NCI-H345 treated with DMSO at 0.1 percent for 48 hours (cell line): ENCODE data around the gene IGSF5.
A peak's percentile ranks its signal among the peaks of the same experiment; 100 is the strongest.
"Not testable (repeated sequence)": the region's sequence is repeated elsewhere in the genome, so short reads cannot be mapped to it uniquely, and the experiment has no call there.

Source experiments
- DNase-seq: peaks from one replicate; lab custom pipeline; 2025; ENCODE audit not compliant: unreplicated experiment; lab: John Stamatoyannopoulos, UW

IGSF5 gene

DNA sequence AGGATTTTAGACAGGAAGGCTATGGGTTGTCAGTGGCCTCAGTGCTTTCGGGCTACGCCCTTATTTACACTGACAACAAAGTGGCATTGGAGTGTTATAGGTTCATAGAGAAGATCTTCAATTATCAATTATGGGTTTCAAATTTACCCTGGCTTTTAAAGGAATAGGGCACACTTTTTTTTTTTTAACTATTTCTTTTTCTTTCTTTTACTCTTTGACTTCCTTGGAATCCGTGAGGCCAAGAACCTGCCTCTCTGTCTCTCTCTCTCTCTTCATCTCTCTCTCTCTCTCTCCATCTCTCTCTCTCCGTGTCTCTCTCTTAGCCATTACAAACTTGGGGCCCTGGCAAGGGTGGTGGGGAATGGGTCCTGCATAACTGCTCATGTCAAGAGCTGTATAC is at the start of gene IGSF5:
IGSF5 (plus strand) TSS at position 301 of the 400 bp plus-strand sequence. CDS start 327 bp downstream, outside the sequence.
- not testable (repeated sequence) for DNase-seq

- DNase-seq = no peak
These were observed 48.8 kb upstream of the IGSF5 start for GRCh38 chr21:39696196-39696595.

DNA sequence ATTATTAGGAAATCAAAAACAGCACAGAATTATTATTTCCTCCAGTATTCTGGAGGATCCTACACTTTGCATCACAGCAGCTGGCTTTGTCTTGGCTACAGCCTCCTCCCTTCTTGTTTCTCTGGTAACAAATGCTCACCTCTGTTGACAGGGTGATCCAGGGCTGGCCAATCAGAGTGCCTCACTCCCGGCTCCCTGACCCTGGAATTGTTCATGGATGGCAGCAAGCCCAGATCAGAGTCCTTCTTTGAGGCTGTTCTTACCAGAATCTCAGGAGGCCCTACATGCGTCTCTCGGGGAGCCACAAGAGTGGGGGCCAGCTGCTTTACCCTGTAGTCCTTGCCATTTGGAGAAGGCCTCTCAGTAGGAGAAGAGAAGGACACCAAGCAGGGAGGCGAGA is 48.4 kb upstream of the IGSF5 start:
- DNase-seq = no peak

DNA sequence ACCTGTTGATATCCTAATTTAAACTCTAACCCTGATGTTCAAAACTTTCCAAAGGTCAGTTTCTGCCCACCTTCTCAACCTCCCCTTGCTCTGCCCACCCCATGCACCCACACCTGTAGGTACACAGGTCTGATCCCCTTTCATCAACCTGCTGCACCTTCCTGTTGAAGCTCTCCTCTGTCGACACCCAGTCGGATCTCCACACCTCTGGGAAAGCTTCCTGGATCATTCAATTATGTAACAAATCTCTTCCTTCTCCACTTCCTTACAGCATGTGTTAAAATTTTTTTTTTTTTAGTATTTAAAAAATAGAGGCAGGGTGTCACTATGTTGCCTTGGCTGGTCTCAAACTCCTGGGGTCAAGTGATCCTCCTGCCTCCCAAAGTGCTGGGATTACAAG is 44.7 kb upstream of the IGSF5 start:
- DNase-seq = no peak

DNA sequence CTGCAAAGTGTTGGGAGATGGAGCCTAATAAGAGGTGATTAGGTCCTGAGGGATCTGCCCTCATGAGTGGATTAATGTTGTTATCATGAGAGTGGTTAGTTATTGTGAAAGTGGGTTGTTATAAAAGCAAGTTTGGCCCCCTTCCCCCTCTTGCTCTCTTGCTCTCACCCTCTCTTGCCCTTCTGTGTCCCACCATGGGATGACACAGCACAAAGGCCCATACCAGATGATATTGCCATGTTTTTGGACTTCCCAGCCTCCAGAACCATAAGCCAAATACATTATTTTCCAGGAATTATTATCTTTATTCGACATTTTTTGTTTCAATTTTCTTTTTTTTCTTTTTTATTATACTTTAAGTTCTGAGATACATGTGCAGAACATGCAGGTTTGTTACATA is 41.4 kb upstream of the IGSF5 start:
- DNase-seq = no peak

GRCh38 chr21:39705849-39706248 is 39.1 kb upstream of the IGSF5 start:
- DNase-seq = no peak

DNA sequence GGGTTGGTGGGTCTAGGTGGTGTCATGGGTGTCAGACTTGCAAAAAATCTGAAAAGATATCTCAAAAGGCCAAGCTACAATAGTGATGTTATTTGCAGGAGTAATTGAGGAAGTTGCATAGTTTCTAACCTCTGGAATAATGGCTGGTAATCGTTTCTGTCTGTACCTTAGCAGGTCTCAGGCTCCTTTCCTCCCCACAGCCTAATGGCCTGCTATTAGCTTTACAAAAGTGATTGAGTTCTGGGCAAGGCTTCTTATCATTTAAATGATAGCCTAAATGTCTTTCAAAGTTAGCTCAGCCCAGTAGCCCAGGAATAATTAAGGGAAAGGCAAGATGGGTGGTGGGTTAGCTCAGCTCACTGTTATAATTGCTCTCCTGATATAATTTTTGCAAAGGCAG is 37.7 kb upstream of the IGSF5 start:
- DNase-seq = no peak

- DNase-seq = no peak
These were observed 34.1 kb upstream of the IGSF5 start for GRCh38 chr21:39710866-39711265.

DNA sequence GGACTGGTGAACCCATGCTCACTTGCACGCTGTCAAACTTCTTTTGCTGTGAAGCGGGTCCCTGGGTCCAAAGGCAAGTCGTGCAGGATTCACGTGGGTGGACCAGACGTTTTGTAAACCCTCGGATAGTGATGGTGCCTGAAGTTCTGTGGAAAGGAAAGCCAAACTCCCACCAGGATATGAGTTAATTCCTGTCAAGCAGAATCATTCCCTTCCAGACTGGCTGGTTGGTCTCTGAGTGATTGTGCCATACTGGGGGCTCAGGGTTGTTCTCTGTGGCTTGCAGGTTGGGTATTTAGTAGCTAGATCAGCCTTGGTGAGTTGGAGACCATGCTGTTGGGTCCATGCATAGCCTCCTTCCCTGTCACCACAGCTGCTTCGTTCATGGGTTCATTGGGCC is 32.7 kb upstream of the IGSF5 start:
- DNase-seq = no peak

- DNase-seq = peak; percentile 46
These were observed 32.0 kb upstream of the IGSF5 start for GRCh38 chr21:39712976-39713375.

DNA sequence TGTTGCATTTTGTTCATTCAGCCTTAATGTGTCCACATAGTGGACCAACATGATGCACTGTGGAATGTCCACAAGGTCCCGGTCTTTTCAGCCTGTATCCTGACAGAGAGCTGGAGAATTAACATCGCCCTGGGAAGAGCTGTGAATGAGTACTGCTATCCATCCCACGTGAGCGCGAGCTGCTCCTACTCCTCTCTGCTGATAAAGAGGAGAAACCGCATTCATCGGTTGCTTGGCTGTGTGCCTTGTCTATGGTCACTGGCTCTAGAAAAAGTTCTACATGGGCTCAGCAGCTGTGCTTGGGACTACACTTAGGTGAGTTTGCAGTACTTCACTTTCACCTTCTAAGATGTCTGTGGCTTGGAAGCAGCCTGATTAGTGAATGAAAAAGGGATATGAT is 31.1 kb upstream of the IGSF5 start:
- DNase-seq = no peak

GRCh38 chr21:39714331-39714730 is 30.7 kb upstream of the IGSF5 start:
- peak; percentile 14 for DNase-seq

DNA sequence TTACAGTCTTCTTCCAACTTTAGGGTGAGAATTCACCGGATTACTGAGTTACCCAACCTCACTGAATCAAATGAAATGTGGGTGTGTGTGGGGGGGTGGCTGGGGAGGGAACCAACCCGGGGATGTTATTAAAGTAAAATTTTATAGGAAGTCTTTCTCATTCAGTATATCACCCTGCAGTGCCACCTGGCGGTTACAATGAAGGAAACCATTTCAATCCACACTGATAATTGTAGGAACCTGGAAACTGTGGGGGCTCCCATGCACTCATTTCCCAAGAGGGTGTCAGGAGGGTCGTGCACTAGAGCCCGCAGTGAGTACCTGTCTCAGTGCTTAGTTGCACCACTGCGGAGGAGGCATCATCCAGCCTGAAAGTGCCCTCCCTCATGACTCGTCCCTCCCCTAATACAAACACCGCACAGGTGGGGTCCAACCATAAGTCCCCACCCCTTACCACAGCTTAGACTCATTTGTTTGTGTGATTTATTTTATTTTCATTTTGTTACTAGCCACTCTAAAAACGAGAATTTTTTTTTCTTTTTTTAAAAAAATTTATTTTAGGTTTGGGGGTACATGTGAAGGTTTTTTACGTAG is 29.1 kb upstream of the IGSF5 start:
- peak; percentile 56 for DNase-seq

DNA sequence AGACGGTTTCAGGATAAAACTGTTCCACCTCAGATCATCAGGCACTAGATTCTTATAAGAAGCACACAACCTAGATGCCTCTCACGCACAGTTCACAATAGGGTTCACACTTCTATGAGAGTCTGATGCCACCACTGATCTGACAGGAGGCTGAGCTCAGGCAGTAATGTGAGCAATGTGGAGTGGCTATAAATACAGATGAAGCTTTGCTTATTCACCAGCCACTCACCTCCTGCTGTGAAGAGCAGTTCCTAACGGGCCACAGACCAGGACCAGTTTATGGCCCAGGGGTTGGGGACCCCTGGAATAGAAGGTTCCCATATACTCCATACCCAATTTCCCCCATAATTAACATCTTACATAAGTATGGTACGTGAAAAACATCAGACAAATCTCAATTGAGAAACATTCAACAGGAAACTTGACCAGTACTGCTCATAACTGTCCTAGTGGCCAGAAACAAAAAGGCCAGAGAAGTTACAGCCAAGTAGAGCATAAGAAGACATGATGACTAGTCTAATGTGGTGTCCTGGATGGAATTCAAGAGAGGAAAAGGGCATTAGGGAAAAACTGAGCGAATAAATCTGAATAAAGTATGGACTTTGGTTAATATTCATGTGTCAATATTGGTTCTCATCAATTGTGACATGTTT is 24.7 kb upstream of the IGSF5 start:
- no peak for DNase-seq

- DNase-seq = no peak
These were observed 23.1 kb upstream of the IGSF5 start for GRCh38 chr21:39721885-39722284.

DNA sequence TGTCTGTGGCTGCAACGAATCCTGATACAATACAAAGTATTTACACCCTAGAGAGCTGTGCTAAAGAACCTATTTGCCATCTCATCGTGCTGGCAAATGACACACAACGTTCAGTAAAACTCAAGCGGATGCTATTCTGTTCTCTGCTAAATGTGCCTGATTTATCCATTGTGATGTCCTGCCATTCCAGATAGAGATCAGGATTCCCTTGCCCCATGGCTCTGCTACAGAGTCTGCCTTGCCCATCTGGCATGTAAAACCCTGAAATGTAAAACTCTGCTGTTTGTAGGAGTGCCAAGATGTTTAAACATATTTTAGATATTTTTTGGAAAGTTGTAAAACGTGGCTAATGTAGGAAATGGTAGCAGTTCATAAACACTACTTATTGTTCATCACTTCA is 20.0 kb upstream of the IGSF5 start:
- no peak for DNase-seq

GRCh38 chr21:39726133-39726532 is 18.9 kb upstream of the IGSF5 start:
- no peak for DNase-seq

GRCh38 chr21:39727401-39728120 is 17.4 kb upstream of the IGSF5 start:
- DNase-seq = no peak

DNA sequence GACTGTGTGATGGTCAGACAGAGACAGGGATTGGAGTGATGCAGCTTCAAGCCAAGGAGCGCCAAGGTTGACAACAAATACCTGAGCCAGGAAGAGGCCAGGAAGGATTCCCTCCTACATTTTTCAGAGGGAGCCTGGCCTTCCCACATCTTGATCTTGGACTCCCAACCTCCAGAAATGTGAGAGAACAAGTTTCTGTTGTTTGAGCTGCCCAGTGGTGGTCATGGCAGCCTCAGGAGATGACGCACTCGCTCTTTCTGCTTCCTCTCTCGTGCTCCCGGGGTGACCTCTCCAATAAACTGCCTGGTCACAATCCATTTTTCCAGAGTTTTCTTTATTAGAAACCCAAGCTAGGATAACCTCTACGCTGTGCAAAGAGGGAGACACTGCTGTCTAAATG is 16.6 kb upstream of the IGSF5 start:
- DNase-seq = no peak

DNA sequence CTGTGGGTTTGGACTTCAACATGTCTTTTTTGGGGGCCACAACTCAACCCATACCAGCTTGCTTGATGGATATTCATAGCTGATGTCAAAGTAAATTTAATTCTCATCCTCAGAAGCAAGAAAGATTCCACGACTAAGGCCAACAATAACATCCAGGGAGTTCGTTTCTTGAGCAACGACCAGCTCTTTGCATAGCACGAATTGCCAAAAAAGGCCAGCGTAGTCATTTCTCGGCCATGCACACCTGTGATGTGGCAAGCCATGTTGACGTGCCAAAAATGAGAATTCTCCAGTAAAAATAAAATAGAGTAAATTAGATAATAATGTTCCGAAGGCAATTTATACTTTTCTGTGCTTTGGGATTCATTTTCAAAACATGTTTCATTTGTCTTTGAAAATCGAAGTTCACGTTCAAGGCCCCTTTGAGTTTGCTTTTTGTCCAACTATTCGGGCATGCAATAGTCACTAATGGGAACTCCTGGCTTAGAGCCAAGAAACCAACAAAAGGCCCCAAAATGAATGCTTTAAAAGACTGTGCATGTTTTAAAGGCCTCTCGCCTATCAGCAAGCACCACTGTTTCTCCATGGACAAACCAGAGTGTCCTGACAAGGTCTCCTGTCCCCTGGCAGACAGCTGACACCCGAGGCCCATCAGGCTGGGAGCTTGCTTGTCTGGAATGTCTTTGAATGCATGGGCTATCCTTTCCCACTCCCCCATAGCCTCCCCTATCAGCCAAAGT is 14.4 kb upstream of the IGSF5 start:
- DNase-seq = peak; percentile 31

DNA sequence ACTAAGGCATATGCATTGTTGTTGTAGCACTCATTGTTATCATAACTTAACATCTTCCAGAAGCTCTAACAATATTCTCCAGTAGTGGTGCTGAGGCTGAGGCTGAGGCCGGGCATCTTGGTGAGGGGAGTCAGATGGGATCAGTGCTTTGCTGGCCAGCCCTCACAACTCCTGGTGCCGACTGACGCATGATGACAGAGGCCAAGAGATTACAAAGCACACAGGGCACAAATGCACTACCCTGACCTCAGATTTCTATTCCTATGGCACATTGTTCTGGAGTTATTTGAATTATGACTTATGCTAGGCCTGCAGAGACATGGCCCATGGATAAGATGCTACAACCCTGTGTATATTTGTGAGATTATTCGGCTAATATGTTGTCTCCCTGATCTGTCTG is 8.3 kb upstream of the IGSF5 start:
- DNase-seq = no peak
